GM18517 (cell line): ENCODE results near the gene ILK.

Source experiments
- ATAC-seq: cut with Tn5 transposase; IDR thresholded peaks from one replicate; pipeline ENCODE4 v1.9.1; 2021; ENCODE audit warnings: mild to moderate bottlenecking, moderate library complexity; ENCODE audit not compliant: unreplicated experiment

Gene ILK

GRCh38 chr11:6633422-6634408, 30.1 kb downstream of the ILK start:
- no peak for ATAC-seq

DNA sequence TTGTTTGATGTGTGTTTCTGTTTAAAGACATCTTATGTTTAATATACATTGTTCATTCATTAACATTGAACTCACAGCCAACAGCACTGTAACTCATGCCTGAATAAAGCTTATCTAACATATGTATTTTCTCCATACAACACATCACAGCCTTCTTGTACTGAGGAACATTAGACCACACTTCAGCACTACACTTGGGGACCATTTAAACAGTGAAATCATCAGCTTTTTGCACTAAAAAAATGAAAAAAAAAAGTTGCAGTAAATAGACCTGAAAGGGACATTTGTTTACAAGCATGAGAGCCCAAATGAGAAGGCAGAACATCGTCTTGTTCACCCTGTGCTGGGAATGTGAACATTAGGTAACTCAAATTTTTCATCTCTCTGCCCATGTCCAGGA, 31.0 kb downstream of the ILK start:
- ATAC-seq, result no peak

- no peak for ATAC-seq
Observed at GRCh38 chr11:6635082-6635932, 31.7 kb downstream of the ILK start.

DNA sequence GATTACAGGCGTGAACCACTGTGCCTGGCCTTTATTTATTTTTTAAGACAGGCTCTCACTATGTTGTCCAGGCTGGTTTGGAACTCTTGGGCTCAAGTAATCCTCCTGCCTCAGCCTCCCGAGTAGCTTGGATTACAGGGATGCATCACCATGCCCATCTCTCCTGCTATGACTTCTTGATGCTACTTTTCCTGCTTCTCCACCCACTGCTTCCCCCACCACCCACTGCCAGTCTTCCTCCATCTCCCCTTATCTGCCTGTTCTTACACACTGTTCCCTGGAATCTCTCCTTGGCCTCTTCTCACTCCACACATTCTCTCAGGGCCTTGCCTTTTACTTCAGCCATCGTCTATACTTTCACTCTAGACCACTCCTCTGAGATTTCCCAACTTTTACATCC, 32.9 kb downstream of the ILK start:
- no peak for ATAC-seq

GRCh38 chr11:6637871-6638270, 34.3 kb downstream of the ILK start:
- no peak for ATAC-seq

DNA sequence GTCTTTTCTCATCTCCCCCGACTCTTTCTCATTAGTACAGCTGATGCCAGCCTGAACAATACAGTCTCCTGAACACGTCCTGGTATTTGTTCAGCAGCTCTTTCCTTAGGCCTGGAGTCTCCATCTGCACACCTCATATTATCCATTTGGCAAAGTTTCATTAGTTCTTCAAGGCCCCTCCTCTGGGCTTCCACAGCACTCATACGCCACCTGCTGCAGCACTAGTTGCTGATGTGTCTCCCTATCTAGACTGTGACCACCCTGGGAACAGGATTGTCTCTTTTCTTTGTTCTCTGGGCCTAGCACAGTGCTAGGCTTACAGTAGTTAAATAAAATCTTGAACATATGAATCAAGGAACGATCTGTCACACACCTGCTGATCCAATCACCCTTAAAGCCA, 34.9 kb downstream of the ILK start:
- no peak for ATAC-seq

DNA sequence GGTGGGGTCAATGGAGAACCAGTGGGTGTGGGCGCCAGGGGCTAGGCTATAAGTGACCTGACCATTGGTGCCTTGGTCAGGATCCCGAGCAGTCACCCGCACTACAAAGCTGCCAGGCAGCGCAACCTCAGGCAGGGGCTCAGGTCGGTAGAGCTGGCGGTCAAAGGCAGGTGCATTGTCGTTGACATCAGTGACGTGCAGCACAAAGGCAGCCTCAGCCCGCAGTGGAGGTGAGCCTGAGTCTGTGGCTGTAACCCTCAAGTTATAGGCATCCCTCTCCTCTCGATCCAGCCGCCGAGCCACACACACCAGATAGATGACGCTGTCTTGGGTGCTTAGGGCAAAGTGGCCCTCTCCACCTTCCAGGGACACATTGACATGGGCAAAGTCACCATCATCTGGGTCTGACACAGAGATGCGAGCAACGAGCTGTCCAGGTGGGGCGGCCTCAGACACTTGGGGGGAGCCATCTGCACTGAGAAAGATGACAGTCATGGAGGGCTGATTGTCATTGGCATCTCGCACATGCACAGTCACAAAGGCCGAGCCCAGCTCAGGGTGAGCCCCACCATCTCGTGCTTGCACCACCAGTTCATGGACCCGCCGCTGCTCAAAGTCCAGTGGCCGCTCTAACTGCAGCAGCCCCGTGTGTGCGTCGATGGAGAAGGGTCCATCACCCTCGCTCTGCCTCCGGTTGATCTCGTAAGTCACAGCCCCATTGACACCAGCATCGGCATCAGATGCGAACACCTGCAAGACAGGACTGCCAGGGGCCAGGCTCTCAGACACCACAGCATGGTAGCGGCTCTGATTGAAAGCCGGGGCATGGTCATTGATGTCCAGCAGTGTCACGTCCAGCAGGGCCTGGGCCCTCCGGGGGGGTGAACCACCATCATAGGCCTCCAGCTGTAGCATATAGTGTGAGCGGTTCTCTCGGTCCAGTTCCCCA, 36.7 kb downstream of the ILK start:
- ATAC-seq, result no peak

GRCh38 chr11:6640985-6641701, 37.6 kb downstream of the ILK start:
- ATAC-seq, result no peak

GRCh38 chr11:6642957-6643356, 39.4 kb downstream of the ILK start:
- ATAC-seq, result no peak

- ATAC-seq, result no peak
Observed at GRCh38 chr11:6646071-6646470, 42.5 kb downstream of the ILK start.

GRCh38 chr11:6646576-6646917, 43.0 kb downstream of the ILK start:
- no peak for ATAC-seq

DNA sequence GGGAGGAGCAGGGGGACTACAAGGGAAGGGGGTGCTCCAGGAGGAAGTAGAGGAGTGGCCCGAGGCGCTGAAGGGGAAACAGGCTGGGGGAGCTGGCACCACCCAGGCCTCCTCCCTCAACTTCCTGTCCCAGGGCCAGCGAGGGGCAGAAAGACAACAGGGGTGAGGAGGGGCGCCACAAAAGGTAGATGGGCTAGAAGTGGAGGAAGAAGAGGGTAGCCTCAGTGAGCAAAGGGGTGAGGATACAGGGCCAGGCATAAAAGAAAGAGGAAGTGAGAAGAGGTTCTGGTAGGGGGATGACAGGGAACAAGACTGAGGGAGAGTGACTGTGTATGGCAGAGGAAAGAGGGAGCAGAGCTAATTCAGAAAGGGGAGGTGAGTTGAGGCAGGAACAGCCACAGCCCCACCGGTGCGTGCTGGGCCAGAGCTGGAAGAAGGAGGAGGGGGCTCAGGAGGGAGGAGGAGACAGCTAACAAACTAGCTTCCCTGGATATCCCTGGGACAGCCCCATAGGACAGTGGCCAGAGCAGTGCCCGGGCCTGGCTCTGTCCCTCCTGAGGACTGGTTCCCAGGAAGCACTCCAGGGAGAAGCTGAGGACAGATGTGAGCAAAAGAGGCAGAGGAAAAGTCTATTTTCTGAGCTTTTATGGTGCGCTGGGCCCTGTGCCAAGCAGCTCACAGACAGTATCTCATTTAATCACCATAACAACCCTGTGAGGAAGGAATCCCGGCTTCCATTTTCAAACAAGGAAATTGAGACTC, 43.5 kb downstream of the ILK start:
- peak; percentile 97 for ATAC-seq

GRCh38 chr11:6647836-6648235, 44.3 kb downstream of the ILK start:
- ATAC-seq, result no peak

DNA sequence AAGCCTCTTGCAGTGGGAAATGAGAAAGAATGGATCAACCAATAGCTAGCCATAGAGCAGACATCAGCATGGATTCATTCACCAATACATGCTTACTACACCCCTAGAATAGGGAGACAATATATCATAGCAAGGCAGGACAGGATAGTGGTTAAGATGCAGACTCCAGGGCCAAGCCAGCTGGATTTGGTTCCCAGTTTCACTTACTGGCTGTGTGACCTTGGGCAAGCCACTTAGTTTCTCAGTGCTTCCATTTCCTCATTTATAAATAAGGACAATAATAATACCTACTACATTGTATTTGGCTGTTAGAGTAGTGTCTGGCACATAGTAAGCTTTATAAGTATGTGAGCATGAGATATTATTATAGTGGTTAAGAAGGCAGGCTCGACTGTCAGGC, 44.9 kb downstream of the ILK start:
- no peak for ATAC-seq

GRCh38 chr11:6650104-6650503, 46.5 kb downstream of the ILK start:
- ATAC-seq, result no peak

- no peak for ATAC-seq
Observed at GRCh38 chr11:6650980-6651379, 47.4 kb downstream of the ILK start.

DNA sequence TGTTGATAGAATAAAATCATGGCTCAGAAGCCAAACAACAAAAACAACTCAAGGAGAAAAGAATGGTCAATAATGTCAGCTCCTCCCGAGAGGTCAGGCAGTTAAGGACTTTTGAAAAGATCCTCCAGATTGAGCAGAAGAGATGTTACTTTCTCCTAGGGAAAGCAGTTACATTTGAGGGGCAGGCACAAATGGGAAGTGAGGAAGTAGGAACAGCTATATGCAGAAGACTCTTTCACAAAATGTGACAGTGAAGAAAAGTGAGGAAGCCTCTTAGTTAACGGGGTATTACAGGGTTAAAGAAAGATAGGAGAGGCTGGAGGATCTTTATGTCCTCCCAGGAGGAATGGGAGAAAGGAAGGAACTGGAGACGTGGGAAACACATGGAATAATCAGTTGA, 48.6 kb downstream of the ILK start:
- ATAC-seq, result no peak

- ATAC-seq, result no peak
Observed at GRCh38 chr11:6653097-6653496, 49.5 kb downstream of the ILK start.

DNA sequence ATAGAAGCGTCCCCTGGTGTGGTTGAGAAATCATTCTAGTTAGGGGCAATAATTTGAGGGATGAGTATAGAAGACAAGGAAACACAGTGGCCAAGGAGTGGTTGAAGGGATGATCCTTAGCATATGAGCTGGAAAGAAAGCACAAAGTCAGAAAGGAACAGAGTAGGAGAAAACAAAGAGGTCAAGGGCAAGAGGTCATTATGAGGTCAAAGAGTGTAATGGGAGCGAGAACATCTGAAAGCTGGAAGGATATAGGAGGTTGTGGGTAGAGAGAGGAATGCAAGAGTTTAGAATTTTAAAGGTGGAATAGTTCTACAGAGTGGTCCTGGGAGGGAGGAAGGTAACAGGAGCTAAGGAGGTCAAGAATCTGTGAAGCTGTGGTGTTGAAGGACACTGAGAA, 50.1 kb downstream of the ILK start:
- no peak for ATAC-seq
